ENCODE data around the gene TTBK2.
"Not testable (repeated sequence)": the region's sequence is repeated elsewhere in the genome, so short reads cannot be mapped to it uniquely, and the experiment has no call there.

TTBK2 gene

DNA sequence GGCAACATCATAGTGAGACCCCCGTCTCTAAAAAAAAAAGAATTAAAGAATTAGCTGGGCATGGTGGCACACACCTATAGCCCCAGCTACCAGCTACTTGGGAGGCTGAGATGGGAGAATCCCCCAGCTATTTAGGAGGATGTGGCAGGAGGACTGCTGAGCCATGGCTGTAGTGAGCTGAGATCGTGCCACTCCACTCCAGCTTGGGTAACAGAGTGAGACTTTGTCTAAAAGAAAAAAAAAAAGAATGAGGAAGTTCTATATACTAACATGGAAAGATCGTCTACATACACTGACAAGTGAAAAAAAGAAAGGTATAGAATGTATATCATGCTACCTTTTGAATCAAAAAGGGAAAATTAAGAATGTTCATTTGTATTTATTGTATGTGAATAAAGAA is 99.8 kb downstream of the TTBK2 start:
- no peak for DNase-seq

DNA sequence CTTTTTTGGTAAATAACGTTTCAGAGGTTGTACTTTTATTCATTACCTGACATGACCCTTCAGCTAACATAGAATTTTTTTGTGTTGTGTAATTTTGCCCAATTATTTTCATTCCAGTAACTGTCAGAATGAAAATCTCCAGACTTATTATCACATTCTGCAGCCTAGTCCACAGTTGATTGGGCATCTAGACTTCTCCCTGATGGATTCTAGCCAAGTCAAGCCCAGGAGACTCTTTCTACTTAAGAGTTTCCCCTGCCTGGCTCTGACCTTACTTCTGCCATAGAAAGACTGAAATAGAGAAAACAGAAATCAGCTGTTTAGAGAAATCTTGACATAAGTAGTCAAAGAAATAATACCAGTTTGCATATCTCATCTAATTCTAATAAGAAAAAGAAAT is 100.8 kb downstream of the TTBK2 start:
- no peak for DNase-seq

- no peak for DNase-seq
Measured at GRCh38 chr15:42811433-42811832, 109.1 kb downstream of the TTBK2 start.

DNA sequence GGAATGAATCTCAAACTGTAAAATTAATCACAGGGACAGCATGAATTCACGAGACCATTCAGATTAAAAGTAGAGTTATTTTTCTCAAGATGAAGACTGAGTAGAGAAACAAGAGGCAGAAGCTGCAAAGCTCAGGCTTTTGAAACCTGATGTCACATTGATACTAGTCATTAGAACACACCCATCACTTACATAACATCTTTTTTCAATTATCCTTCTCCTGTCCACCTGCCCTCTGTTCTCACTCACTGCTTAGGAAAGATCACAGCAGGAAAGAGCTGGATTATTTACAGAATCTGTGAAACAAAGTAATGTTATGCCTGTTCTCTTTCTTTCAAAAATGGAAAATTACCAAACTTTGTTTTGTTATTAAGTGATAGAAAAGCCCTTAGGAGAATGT is 111.7 kb downstream of the TTBK2 start:
- DNase-seq, result no peak

DNA sequence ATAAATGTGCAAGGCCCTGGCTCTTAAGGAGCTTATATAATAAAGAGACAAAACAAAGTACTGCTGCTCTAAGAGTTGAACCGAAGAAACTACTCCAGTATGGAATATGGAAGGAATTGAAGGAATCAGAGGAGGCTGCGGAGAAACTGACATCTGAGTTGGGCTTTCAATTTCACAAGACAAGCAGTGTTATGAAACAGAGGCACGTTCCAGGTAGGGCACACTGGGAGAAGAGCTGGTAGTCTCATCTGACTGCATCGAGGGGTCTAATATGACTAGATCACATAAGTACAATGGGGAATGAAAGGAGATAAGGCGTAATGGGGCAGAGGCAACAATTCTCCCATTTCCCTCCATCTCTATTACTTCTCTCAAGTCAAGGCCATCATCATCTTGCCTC is 115.3 kb downstream of the TTBK2 start:
- no peak for DNase-seq

GRCh38 chr15:42804739-42805138 is 115.8 kb downstream of the TTBK2 start:
- no peak for DNase-seq

DNA sequence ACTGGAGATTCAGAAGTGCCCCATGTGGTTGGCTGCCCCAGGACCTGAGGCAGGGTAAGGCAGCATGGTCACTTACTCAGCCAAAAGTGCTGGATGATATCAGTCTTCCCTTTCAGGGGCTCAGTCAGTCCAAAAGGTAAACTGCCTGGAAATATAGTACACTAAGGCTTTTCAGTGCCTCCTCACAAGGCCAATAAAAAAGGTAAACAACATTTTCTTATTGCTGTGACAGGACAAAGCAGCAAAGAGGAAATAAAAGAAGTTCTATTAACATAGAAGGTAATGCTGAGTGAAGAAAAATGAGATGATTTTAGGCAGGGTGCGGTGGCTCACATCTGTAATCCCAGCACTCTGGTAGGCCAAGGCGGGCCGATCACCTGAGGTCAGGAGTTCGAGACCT is 117.1 kb downstream of the TTBK2 start:
- no peak for DNase-seq

GRCh38 chr15:42802168-42802567 is 118.4 kb downstream of the TTBK2 start:
- no peak for DNase-seq

DNA sequence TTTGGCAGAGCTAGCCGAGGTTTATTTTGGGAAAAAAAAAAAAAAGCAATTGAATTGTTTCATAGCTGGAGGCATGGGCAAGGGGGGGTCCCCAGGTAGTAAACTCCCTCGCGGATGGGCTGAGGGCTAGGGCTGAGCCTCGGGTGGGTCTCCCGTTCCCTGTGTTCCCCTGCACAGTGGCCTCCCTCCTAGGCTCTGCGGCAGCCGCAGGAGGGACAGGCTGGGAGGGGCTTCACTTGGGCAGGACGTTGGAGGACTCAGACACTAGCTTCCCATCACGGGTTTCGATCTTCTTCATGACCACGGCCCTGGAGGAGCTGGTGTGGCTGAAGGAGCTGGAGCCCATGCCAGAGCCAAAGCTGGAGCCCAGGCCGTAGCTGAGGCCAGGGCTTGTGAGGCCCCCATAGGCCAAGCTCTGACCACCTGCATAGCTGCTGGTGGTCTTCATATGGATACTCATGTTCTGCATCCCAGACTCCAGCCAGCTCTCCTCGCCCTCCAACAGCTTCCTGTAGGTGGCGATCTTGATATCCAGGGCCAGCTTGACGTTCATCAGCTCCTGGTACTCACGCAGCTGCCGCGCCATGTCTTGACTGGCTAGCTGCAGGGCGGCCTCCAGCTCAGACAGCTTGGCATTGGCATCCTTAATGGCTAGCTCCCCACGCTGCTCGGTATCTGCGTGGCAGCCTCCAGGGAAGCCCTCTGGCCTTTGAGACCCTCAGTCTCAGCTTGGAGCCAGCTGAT is 119.7 kb downstream of the TTBK2 start:
- no peak for DNase-seq

GRCh38 chr15:42798802-42799201 is 121.8 kb downstream of the TTBK2 start:
- DNase-seq, result no peak

- no peak for DNase-seq
Measured at GRCh38 chr15:42796955-42797782, 123.4 kb downstream of the TTBK2 start.

GRCh38 chr15:42788725-42789124 is 131.9 kb downstream of the TTBK2 start:
- DNase-seq, result no peak

GRCh38 chr15:42786978-42787377 is 133.6 kb downstream of the TTBK2 start:
- DNase-seq, result no peak

GRCh38 chr15:42785569-42785968 is 135.0 kb downstream of the TTBK2 start:
- DNase-seq, result no peak

- DNase-seq, result no peak
Measured at GRCh38 chr15:42784705-42785104, 135.9 kb downstream of the TTBK2 start.

DNA sequence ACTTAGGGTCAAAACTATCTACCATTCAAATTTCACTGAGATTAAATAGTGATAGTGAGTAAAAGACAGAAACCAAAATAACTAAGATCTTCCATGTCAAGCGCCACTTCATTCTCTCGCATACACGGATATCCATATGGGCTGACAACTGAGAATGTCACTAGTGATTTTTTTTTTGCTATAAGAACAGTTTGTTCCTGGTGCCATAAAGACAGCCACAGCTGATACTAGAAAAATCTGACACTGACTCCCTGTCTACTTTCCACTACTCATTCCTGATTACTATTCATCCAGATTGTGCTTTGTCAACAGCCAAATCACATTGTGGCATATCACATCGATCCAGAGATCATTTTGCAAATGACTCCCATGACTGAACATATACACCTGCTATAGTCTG is 137.9 kb downstream of the TTBK2 start:
- no peak for DNase-seq

- DNase-seq, result no peak
Measured at GRCh38 chr15:42775416-42775815, 145.2 kb downstream of the TTBK2 start.

- no peak for DNase-seq
Measured at GRCh38 chr15:42772901-42773300, 147.7 kb downstream of the TTBK2 start.

DNA sequence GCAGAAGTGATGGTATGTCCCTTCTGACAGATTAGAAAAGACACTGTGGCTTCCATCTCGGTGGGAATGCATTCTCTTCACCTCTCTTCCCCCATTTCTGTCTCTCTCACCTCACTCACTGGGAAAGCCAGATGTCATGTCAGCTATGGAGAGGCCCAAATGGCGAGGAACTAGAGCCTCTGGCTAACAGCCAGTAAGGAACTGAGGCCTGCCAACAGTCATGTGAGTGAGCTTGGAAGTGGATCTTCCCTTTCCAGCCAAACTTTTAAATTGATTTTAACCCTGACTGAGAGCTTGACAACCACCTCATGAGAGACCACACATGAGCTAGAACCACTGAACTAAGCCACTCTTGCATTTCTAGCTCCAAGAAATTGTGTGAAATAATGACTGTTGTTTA is 148.4 kb downstream of the TTBK2 start:
- DNase-seq, result no peak

DNA sequence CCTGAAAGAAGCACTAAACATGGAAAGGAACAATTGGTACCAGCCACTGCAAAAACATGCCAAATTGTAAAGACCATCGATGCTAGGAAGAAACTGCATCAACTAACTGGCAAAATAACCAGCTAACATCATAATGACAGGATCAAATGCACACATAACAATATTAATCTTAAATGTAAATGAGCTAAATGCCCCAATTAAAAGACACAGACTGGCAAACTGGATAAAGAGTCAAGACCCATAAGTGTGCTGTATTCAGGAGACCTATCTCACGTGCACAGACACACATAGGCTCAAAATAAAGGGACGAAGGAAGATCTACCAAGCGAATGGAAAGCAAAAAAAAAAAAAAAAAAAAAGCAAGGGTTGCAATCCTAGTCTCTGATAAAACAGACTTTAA is 154.5 kb downstream of the TTBK2 start:
- not testable (repeated sequence) for DNase-seq

DNA sequence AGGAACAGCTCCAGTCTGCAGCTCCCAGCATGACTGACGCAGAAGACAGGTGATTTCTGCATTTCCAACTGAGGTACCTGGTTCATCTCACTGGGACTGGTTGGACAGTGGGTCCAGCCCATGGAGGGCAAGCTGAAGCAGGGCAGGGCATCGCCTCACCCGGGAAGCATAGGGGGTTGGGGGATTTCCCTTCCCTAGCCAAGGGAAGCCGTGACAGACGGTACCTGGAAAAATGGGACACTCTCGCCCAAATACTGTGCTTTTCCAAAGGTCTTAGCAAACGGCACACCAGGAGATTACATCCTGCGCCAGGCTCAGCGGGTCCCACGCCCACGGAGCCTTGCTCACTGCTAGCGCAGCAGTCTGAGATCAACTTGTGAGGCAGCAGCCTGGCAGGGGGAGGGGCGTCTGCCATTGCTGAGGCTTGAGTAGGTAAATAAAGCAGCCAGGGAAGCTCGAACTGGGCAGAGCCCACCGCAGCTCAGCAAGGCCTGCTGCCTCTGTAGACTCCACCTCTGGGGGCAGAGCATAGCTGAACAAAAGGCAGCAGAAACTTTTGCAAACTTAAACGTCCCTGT is 156.3 kb downstream of the TTBK2 start:
- DNase-seq, result not testable (repeated sequence)

GRCh38 chr15:42761813-42762212 is 158.8 kb downstream of the TTBK2 start:
- DNase-seq, result not testable (repeated sequence)

- no peak for DNase-seq
Measured at GRCh38 chr15:42760759-42761158, 159.8 kb downstream of the TTBK2 start.

GRCh38 chr15:42759093-42759492 is 161.5 kb downstream of the TTBK2 start:
- DNase-seq, result no peak
